ENCODE data around the gene PTPRA.

- TF ChIP-seq CTCF (IDR thresholded peaks at IDR 0.05): no peak
- no peak for TF ChIP-seq EZH2 (IDR thresholded peaks at IDR 0.05; ENCODE audit: borderline replicate concordance, insufficient read depth, low read depth, low read length, poor library complexity, severe bottlenecking)
Measured at GRCh38 chr20:2889209-2889608, 15.9 kb downstream of the PTPRA start.
